Endometrial microvascular endothelial cells (primary cell): ENCODE data around the gene GYS2. TPM values are rescaled to one million over a fixed set of nuclear protein-coding genes. Genes with fewer than 3 reads are reported as not detected.
"Not testable (repeated sequence)": the region's sequence is repeated elsewhere in the genome, so short reads cannot be mapped to it uniquely, and the experiment has no call there.

Experiments
- in situ Hi-C: cut with HindIII; loops from 2 replicates; pipeline ENCODE4 v1.10.0; 2017; ENCODE audit warnings: low sequenced_read_pairs, low pct_unique_long_range_greater_than_20kb; ENCODE audit errors: inconsistent ontology term
- total RNA-seq: library from RNA; depleted of rRNA; stranded (reverse); fragments of >200 nt; gene quantifications from one replicate; pipeline ENCODE4 v1.2.3, GENCODE V29; 2015; ENCODE audit errors: inconsistent ontology term

GYS2 gene
- total RNA-seq = not detected

DNA sequence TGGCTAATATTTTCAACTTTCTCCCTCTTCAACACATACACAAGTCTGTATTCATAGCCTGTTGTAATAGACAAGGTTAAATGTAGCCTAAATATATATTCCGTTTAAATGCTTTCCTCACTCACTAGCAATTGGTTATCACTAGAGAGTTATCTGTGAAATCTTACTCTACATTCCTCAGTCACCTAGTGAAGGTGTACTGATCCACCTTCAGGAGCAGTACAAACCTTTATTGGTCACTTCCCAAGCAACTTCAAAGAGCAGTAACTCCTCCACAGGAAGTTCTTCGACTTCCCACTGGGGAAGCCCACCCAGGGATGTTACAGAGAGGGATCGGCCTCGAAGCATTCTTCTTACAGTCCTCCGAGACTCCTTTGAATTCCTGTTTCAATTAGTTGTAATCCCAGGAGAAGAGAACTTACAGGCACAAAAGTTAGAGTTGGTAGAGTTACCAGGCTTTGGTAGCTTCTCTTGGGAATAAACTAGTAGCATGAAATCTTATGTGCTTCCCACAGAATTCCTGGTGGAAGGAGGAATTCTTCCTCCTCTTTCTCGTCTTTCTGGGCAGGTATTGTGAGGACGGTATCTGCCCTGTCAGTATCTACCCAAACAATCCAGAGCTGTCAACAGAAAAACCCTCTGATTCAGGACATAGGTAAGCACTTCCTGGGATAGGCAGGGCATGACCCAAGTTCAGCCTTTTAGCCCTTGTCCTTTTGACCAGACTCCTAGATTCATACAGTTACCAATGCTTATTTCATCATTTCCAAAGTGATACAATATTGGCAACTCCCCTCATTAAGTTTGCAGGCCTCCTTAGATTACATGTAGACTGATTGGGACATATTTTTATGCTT, at the start of gene GYS2:
Gene GYS2, minus strand, starts transcription at position 603 of the 857 bp plus-strand sequence. Its CDS starts 255 bp downstream, at position 348.
- in situ Hi-C loops = no loop called here

DNA sequence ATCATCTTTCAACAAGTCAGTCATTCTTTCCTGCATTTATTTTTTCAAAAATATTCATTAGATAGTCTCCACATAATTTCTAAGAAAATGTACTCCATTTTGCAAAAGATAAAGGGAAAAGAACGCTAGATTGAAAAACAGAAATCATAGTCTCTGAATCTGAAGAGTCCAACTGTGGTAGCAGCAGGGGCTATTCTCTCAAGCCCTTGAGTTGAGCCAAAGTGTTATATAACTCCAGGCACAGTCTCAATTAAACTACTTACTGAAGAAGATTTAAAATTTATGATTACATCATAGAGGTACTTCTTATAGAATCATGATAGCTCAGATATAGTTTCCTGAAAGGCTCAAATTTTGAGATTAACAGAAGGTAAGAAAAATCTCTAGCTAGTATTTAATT, 47.2 kb upstream of the GYS2 start:
- in situ Hi-C loops = no loop called here

- in situ Hi-C loops = no loop called here
Observed at GRCh38 chr12:21650997-21651396, 46.4 kb upstream of the GYS2 start.

GRCh38 chr12:21649034-21649433, 44.4 kb upstream of the GYS2 start:
- in situ Hi-C loops = no loop called here

- in situ Hi-C loops = no loop called here
Observed at GRCh38 chr12:21648378-21648777, 43.7 kb upstream of the GYS2 start.

- in situ Hi-C loops = no loop called here
Observed at GRCh38 chr12:21647179-21647578, 42.5 kb upstream of the GYS2 start.

- in situ Hi-C loops = not testable (repeated sequence)
Observed at GRCh38 chr12:21645041-21645500, 40.4 kb upstream of the GYS2 start.

- in situ Hi-C loops = no loop called here
Observed at GRCh38 chr12:21644516-21644915, 39.9 kb upstream of the GYS2 start.

DNA sequence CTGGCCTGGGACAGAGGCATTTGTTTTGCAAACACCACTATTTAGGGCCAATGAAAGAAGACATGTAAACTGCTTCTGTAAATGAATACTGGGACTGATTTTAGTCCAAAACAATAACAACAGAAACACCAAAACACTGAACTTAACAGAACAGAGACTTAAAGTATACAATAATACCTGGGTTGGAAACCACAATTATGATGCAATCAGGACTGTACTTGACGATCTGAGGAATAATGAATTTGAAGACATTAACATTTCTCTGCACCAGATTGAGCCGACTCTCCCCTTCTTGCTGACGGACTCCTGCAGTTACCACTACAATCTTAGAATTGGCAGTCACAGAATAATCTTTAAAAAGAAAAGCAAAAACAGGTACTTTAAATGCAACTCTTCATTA, 39.1 kb upstream of the GYS2 start:
- in situ Hi-C loops = no loop called here

DNA sequence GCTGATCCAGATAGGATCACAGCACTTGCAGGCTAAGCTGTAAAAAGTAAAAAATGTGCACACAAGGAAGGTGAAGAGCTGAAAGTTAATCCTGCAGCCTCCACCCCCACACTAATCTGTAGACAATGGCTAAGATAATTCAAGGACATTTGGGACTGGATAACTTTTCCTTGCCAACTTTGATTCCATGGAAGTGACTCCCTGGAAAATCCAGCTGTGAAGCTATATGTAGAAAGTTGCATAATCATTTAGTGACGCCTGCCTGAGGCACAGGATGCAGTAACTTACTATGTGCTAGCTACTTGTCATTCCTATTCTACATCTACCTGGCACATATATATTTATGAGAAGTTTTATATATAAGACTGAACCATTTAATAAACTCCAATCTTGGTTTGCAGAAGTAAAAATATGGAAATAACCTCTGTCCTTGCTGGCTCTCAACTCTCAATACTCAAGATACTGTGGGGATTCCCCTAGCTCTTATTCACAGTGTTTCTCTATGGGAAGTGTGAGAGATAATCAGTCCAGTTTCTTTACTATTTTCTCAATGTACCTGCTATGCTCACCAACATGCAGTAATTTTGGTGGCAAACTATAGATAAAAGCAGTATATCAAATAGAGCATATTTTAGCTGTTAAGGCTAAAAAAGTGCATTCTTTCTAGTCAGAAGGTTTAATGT, 38.2 kb upstream of the GYS2 start:
- in situ Hi-C loops = no loop called here

GRCh38 chr12:21638054-21638891, 33.6 kb upstream of the GYS2 start:
- in situ Hi-C loops = no loop called here

- in situ Hi-C loops = no loop called here
Observed at GRCh38 chr12:21634245-21634644, 29.6 kb upstream of the GYS2 start.

DNA sequence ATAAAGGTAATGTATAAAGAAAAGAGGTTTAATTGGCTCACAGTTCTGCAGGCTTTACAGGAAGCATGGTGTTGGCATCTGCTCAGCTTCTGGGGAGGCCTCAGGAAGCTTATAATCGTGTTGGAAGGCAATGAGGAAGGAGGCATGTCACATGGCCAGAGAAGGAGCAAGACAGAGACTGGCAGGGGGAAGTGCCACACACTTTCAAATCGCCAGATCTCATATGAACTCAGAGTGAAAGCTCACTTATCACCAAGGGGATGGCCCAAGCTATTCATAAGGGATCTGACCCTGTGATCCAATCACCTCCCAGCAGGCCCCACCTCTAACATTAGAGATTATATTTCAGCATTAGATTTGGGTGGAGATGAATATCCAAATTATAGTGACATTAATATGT, 26.7 kb upstream of the GYS2 start:
- in situ Hi-C loops = no loop called here

GRCh38 chr12:21627924-21628323, 23.3 kb upstream of the GYS2 start:
- in situ Hi-C loops = no loop called here

DNA sequence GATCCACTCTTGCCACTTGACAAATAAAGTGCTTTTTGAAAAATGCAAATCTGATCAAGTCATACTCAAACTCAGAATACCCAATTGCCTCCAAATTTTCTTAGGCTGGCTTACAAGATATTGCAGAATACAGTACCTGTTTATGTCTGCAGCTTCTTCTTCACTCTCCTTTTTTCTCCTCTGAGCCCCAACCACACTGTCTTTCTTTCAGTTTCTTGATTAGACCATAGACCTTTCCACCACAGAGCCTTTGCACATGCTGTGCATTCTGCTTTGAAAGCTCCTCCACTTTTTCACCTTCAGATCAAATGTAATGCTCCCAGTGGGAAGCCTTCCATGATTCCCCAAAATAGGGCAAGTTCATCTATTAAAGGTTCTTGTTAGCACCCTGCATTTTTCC, 13.9 kb upstream of the GYS2 start:
- in situ Hi-C loops = no loop called here

DNA sequence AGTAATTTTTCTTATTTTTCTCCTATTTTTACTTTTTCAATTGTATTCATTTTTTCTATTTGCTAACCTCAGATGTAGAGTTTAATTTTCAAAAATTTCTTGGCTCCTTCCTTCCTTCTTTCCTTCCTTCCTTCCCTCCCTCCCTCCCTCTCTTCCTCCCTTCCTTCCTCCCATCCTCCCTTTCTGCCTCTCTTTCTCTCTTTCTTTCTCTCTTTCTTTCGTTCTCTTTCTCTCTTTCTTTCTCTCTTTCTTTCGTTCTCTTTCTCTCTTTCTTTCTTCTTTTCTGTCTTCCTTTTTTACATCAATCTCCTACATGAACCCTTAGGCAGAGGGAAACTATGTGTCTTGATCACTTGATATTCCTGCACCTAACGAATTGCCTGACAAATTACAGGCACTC, 12.4 kb upstream of the GYS2 start:
- in situ Hi-C loops = no loop called here

GRCh38 chr12:21615431-21615830, 10.8 kb upstream of the GYS2 start:
- in situ Hi-C loops = no loop called here

- in situ Hi-C loops = no loop called here
Observed at GRCh38 chr12:21614506-21614905, 9.9 kb upstream of the GYS2 start.

DNA sequence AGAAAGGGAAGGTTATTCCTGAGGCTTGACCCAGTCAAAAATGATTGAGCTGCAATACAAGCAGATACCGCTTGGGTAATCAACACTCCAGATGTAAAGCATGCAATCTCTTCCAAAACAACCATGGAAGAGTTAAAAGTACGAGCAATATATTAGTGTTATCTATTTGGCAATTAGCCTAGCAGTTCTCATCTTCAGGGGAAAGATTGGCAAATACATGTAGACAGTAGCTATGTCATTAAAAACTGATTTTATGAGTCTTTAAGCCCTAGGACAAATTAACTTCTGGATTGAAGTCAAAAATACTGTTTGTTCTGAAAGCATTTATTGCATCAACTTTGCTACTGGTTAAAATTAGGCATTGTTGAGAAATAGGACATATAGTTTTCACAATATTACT, 9.3 kb upstream of the GYS2 start:
- in situ Hi-C loops = no loop called here
